GM23248 (cell line): ENCODE data around the gene PIP4K2A. TPM values are rescaled to one million over a fixed set of nuclear protein-coding genes. Genes with fewer than 3 reads are reported as not detected.

Experiments used
- DNase-seq: peaks from one replicate; pipeline ENCODE4 v3.0.0-alpha.2; 2015
- H2AFZ ChIP-seq: fragments of 200-600 bp; sonication (generic); 2 replicates; pipeline ENCODE4 v1.6.1; 2016; ENCODE audit warnings: antibody characterized with exemption
- H3F3A ChIP-seq: fragments of 200-600 bp; sonication (generic); 2 replicates; pipeline ENCODE4 v1.6.1; 2016; ENCODE audit warnings: mild to moderate bottlenecking, antibody characterized with exemption, mixed run types; ENCODE audit not compliant: insufficient read depth
- H3K27ac ChIP-seq: fragments of 200-600 bp; sonication (generic); 2 replicates; pipeline ENCODE4 v1.5.1; 2016; ENCODE audit warnings: mild to moderate bottlenecking
- H3K27me3 ChIP-seq: fragments of 200-600 bp; sonication (generic); replicated peaks from 2 replicates; pipeline ENCODE4 v1.6.1; 2016; ENCODE audit warnings: mild to moderate bottlenecking; ENCODE audit not compliant: insufficient read depth
- H3K36me3 ChIP-seq: fragments of 200-600 bp; sonication (generic); 2 replicates; pipeline ENCODE4 v1.6.1; 2016; ENCODE audit warnings: low read depth, mild to moderate bottlenecking
- H3K4me1 ChIP-seq: fragments of 200-600 bp; sonication (generic); 2 replicates; pipeline ENCODE4 v1.6.1; 2016; ENCODE audit warnings: mild to moderate bottlenecking; ENCODE audit not compliant: insufficient read depth
- H3K4me2 ChIP-seq: fragments of 200-600 bp; sonication (generic); one replicate; pipeline ENCODE4 v1.6.1; 2016; ENCODE audit warnings: mild to moderate bottlenecking; ENCODE audit not compliant: unreplicated experiment
- H3K4me3 ChIP-seq: fragments of 200-600 bp; sonication (generic); 2 replicates; pipeline ENCODE4 v1.5.1; 2016; ENCODE audit warnings: mild to moderate bottlenecking
- H3K79me2 ChIP-seq: fragments of 200-600 bp; sonication (generic); 2 replicates; pipeline ENCODE4 v1.6.1; 2016; ENCODE audit warnings: mild to moderate bottlenecking; ENCODE audit not compliant: insufficient read depth
- H3K9ac ChIP-seq: fragments of 200-600 bp; sonication (generic); 2 replicates; pipeline ENCODE4 v1.6.1; 2016; ENCODE audit warnings: mild to moderate bottlenecking
- H3K9me2 ChIP-seq: fragments of 200-600 bp; sonication (generic); 2 replicates; pipeline ENCODE4 v1.6.1; 2016; ENCODE audit warnings: mixed run types, mild to moderate bottlenecking, moderate library complexity; ENCODE audit not compliant: insufficient read depth
- H3K9me3 ChIP-seq: fragments of 200-600 bp; sonication (generic); one replicate; pipeline ENCODE4 v1.6.1; 2017; ENCODE audit warnings: low read depth
- H4K20me1 ChIP-seq: fragments of 200-600 bp; sonication (generic); 2 replicates; pipeline ENCODE4 v1.6.0; 2016; ENCODE audit not compliant: insufficient read depth
- EZH2 ChIP-seq: fragments of 200-600 bp; sonication (generic); IDR thresholded peaks from 2 replicates; pipeline ENCODE4 v1.6.1; 2018; ENCODE audit warnings: antibody characterized with exemption, mild to moderate bottlenecking; ENCODE audit not compliant: insufficient read depth, poor library complexity, severe bottlenecking
- EZH2phosphoT487 ChIP-seq: fragments of 200-600 bp; sonication (generic); IDR thresholded peaks from 2 replicates; pipeline ENCODE4 v1.6.1; 2018; ENCODE audit warnings: antibody characterized with exemption, moderate library complexity, mild to moderate bottlenecking, low read depth; ENCODE audit not compliant: insufficient read depth
- WGBS, 2 experiments: methylation state at CpG; one replicate each; pipeline ENCODE4 v1.1.6; 2015 to 2017; ENCODE audit warnings: low lambda C conversion rate in 2 of 2, low coverage in 1 of 2; ENCODE audit errors: missing lambda C conversion rate in 2 of 2; 5-methylcytosine and 5-hydroxymethylcytosine counted together
- in situ Hi-C: fragments of 300-500 bp; cut with MboI; formaldehyde crosslinking; loops from 2 replicates; pipeline ENCODE4 v1.15.0; 2020
- polyA plus RNA-seq: library from polyadenylated mRNA; unstranded; fragments of >200 nt; fragmentation: Nextera tagmentation; extraction: Ambion mirVana; gene quantifications from 2 replicates; pipeline ENCODE4 v1.2.1, GENCODE V29; 2016
- total RNA-seq: library from RNA; depleted of rRNA; stranded (reverse); fragments of >200 nt; shearing (Covaris generic); gene quantifications from 2 replicates; pipeline ENCODE4 v1.2.3, GENCODE V29; 2014

Gene PIP4K2A
- total and polyA plus RNA-seq, 2 experiments from 2014 or later = 19.8 to 26.9 TPM

DNA sequence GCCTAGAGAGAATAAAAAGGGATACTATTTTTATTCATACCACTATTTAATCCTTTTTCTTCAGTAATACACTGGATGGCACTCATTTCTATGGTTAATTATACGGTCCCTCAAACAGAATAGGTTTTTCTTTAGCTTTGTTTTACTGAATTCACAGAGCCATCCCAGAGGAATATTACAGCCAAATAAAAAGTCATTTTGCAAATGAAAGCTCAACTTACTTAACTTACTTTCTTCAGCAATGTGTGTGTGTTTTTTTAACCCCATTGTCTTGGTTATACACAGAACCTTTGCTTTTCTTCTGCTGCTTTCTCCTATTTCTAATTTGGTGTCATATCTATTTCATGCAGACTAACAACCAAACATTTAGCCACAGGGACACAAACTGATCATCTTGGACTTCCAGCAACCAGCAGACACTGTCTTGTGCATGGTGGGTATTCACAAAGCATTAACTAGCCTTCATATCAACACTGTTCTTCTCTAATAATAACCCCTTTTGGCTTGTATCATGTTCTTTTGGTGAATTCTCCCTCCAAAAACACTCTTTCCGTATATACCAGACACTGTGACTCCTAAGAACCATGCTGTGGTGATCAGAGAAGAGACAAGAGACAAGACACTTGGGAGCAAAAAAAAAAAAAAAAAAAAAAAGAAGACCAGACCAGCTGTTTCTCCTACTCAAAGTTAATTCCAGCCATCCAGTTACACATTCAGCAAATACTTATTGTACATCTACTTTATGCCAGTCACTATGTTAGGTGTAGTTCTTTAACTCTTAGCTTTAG is 40.4 kb downstream of the PIP4K2A start:
- TF ChIP-seq EZH2phosphoT487 (no peak), EZH2 (no peak)
- Histone ChIP-seq H3K27me3 (no peaks in the 10 kb centered on the region), H2AFZ (no peak overlapping the region), H3K9me3 (no peaks in the 10 kb centered on the region), H3K79me2 (peaks cover 100% of the 10 kb centered on the region), H3K4me3 (no peak overlapping the region), H3K36me3 (no peaks in the 10 kb centered on the region), H4K20me1 (no peaks in the 10 kb centered on the region; the same call in 1 of the 2 replicates), H3K4me2 (peak overlapping the region; percentile 27), H3K27ac (peak overlapping the region; percentile 28), H3K9ac (peak overlapping the region; percentile 10; the same call in 1 of the 2 replicates), H3K4me1 (peaks cover 23% of the 10 kb centered on the region), H3K9me2 (no peaks in the 10 kb centered on the region), H3F3A (peaks cover 17% of the 10 kb centered on the region)
- in situ Hi-C loops = no loop called here
- WGBS, 2 experiments = 47% methylated on average over 2 of the region's 2 CpGs
- no peak for DNase-seq

DNA sequence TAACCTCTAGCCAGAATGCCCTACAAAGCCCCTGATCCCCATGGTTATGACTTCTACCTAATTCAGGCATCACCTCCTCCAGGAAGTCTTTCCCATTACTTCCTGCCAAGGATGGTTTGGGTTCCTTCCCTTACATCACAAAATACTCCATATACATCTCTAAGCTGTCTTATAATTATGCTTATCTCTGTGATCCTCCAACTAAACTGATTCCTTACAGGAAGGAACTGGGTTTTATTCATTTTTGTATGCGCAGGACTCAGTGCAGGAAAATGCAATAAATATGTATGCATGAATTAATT is 41.3 kb downstream of the PIP4K2A start:
- Histone ChIP-seq H3K27me3 (no peaks in the 10 kb centered on the region), H3K9ac (no peak overlapping the region), H3K4me2 (no peak overlapping the region), H3F3A (peaks cover 17% of the 10 kb centered on the region), H3K36me3 (no peaks in the 10 kb centered on the region), H2AFZ (no peak overlapping the region), H3K9me2 (no peaks in the 10 kb centered on the region), H3K9me3 (no peaks in the 10 kb centered on the region), H3K27ac (no peak overlapping the region), H3K79me2 (peaks cover 100% of the 10 kb centered on the region), H4K20me1 (no peaks in the 10 kb centered on the region; the same call in 1 of the 2 replicates), H3K4me3 (no peak overlapping the region), H3K4me1 (peaks cover 23% of the 10 kb centered on the region)
- WGBS, 2 experiments = 95 to 100% methylated on average over 1 of the region's 1 CpG
- no peak for DNase-seq
- no peak for TF ChIP-seq EZH2phosphoT487
- no peak for TF ChIP-seq EZH2
- in situ Hi-C loops = no loop called here

DNA sequence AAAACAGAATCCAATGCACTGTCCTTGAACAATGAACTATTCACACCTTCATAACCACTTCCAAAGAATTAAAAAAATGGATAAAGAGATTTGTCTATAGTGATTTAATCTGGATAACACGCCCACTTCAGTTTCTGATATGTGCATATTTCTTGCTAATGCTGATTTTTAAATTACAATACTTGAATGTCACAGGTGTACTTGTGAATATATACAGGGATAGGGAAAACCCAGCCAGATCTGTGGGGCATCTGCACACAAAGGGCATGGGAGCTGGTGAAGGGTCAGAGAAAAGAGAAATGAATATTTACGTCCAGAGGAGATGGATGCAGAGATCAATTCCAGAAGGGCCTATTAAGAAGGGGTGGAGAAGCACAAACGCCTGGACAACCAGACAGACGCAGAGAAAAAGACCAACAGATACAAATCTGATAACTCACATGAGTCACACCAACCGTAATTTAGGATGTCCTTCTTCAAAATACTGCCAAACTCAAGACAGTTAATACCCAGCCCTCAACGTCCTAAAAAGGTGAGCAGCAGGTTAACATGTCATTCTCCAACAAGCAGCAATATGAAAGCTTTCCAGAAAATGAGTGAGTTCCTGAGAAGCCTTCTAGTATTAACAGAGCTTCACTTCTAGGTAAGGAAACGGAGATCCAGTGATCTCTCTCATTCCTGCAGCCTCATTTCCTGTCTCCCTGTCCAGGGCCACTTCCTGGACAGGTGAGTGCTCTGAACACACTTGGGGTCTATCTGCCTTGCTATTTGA is 41.9 kb downstream of the PIP4K2A start:
- no peaks in the 10 kb centered on the region for H3K36me3 ChIP-seq
- H3K79me2 ChIP-seq = peaks cover 100% of the 10 kb centered on the region
- no peaks in the 10 kb centered on the region; the same call in 1 of the 2 replicates for H4K20me1 ChIP-seq
- H3K4me2 ChIP-seq = no peak overlapping the region
- no peaks in the 10 kb centered on the region for H3K9me2 ChIP-seq
- peaks cover 23% of the 10 kb centered on the region for H3K4me1 ChIP-seq
- H3F3A ChIP-seq = peaks cover 17% of the 10 kb centered on the region
- TF ChIP-seq EZH2phosphoT487 (no peak), EZH2 (no peak)
- no peaks in the 10 kb centered on the region for H3K9me3 ChIP-seq
- no peak for DNase-seq
- no peak overlapping the region for H3K27ac ChIP-seq
- no peak overlapping the region for H3K9ac ChIP-seq
- WGBS, 2 experiments = 84 to 91% methylated on average over 7 of the region's 7 CpGs
- no peaks in the 10 kb centered on the region for H3K27me3 ChIP-seq
- no peak overlapping the region for H2AFZ ChIP-seq
- in situ Hi-C loops = no loop called here
- no peak overlapping the region for H3K4me3 ChIP-seq

DNA sequence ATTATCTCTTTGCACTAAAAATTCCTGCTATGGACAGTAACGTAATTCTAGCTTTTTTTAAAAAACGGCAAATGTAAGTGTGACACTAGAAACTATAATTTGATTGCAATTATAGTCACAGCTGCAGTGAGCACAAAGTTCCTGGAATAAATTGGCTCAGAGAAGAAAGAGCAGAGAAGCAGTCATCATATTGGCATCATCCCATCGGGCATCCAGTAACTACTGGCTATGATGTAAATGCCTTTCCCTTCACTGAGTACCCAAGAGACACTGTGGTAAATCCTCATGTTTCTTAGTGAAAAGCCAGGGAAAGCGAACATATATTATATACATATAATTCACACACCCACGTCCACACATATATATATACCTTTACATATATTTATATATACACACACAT is 43.6 kb downstream of the PIP4K2A start:
- Histone ChIP-seq H4K20me1 (no peaks in the 10 kb centered on the region; the same call in 1 of the 2 replicates), H3K4me1 (peaks cover 23% of the 10 kb centered on the region), H3K4me3 (no peak overlapping the region), H3K9me3 (no peaks in the 10 kb centered on the region), H3K27me3 (no peaks in the 10 kb centered on the region), H3F3A (peaks cover 15% of the 10 kb centered on the region), H2AFZ (no peak overlapping the region), H3K27ac (no peak overlapping the region), H3K36me3 (no peaks in the 10 kb centered on the region), H3K79me2 (peaks cover 100% of the 10 kb centered on the region), H3K9ac (no peak overlapping the region), H3K4me2 (peak overlapping the region; percentile 9), H3K9me2 (0 out of 2 replicates have a peak, but pooled peaks cover 3% of the 10 kb centered on the region)
- TF ChIP-seq EZH2 = no peak
- TF ChIP-seq EZH2phosphoT487 = no peak
- in situ Hi-C loops = no loop called here
- DNase-seq = peak; percentile 87
- 37 to 41% methylated on average over 5 of the region's 5 CpGs for WGBS, 2 experiments
